AG09309 (cell line): Measurements from ENCODE around the gene SYCE3.
"Not testable (repeated sequence)": the region's sequence is repeated elsewhere in the genome, so short reads cannot be mapped to it uniquely, and the experiment has no call there.

Experiments
- DNase-seq: peaks from one replicate; pipeline ENCODE4 v3.0.0-alpha.2; 2010; ENCODE audit warnings: low read depth
- H3K4me3 ChIP-seq: 2 replicates; pipeline ENCODE4 v1.5.1; 2011; ENCODE audit warnings: mild to moderate bottlenecking, low read depth, low read length, moderate library complexity; ENCODE audit not compliant: control insufficient read depth
- CTCF ChIP-seq: IDR thresholded peaks from 2 replicates; pipeline ENCODE4 v1.5.1; 2011; ENCODE audit warnings: mild to moderate bottlenecking, low read depth, low read length, inconsistent platforms; ENCODE audit not compliant: insufficient read depth, control insufficient read depth; ENCODE audit errors: missing control alignments

The SYCE3 gene

GRCh38 chr22:50608996-50609395 is 46.3 kb upstream of the SYCE3 start:
- TF ChIP-seq CTCF = no peak
- H3K4me3 ChIP-seq = no peak overlapping the region
- DNase-seq = no peak

- not testable (repeated sequence) for DNase-seq, H3K4me3 ChIP-seq
Measured at GRCh38 chr22:50608058-50608840, 45.5 kb upstream of the SYCE3 start.

- DNase-seq = no peak
- no peak overlapping the region for H3K4me3 ChIP-seq
- TF ChIP-seq CTCF = no peak
Measured at GRCh38 chr22:50607659-50608020, 44.9 kb upstream of the SYCE3 start.

- no peak overlapping the region for H3K4me3 ChIP-seq
- no peak for TF ChIP-seq CTCF
- DNase-seq = no peak
Measured at GRCh38 chr22:50606946-50607658, 44.4 kb upstream of the SYCE3 start.

GRCh38 chr22:50606165-50606945 is 43.6 kb upstream of the SYCE3 start:
- peak; percentile 55 for TF ChIP-seq CTCF
- no peak overlapping the region for H3K4me3 ChIP-seq
- no peak for DNase-seq

- H3K4me3 ChIP-seq = no peak overlapping the region
- no peak for TF ChIP-seq CTCF
- DNase-seq = no peak
Measured at GRCh38 chr22:50605613-50606074, 42.9 kb upstream of the SYCE3 start.
